Endothelial cell of umbilical vein (primary cell): ENCODE data around the gene ALOX15. TPM values are rescaled to one million over a fixed set of nuclear protein-coding genes. Genes with fewer than 3 reads are reported as not detected.

Source experiments
- BruUV-seq: library from RNA; stranded (reverse); fragments of 400-500 nt; replicated peaks from 2 replicates; lab custom pipeline; 2021; lab: Mats Ljungman, UMichigan
- CTCF ChIA-PET: fragments of 300-600, 350-600 bp; sonication (Branson Sonifier 250); formaldehyde crosslinking; loops from one replicate; lab custom pipeline; 2021; ENCODE audit warnings: antibody characterized with exemption, inconsistent platforms; lab: Charles Lee
- POLR2A ChIA-PET: fragments of 300-600, 350-600 bp; sonication (Branson Sonifier 250); formaldehyde crosslinking; loops from one replicate; lab custom pipeline; 2021; ENCODE audit warnings: antibody characterized with exemption, inconsistent platforms; lab: Charles Lee
- DNase-seq: peaks from one replicate; pipeline ENCODE4 v3.0.0-alpha.2; 2011; ENCODE audit warnings: low read depth, low spot score
- FAIRE-seq: peaks from 2 replicates; lab custom pipeline; 2011; peaks lifted over from hg19 to GRCh38; lab: Jason Lieb, UNC
- H2AFZ ChIP-seq: 2 replicates; pipeline ENCODE4 v1.6.0; 2012; ENCODE audit warnings: low read depth, low read length, control low read depth, inconsistent platforms
- H3K27ac ChIP-seq: 2 replicates; pipeline ENCODE4 v1.5.1; 2011; ENCODE audit warnings: low read depth, mild to moderate bottlenecking, control low read depth, low read length, moderate library complexity; ENCODE audit not compliant: insufficient read depth
- H3K27me3 ChIP-seq, 2 experiments: 2 replicates each; pipeline versions ENCODE4 v1.6.0 to v1.6.1; 2011; ENCODE audit warnings: low read length in 2 of 2, mixed read lengths in 1 of 2; ENCODE audit not compliant: control insufficient read depth in 2 of 2, insufficient read depth in 2 of 2
- H3K36me3 ChIP-seq, 2 experiments: 2 replicates in 1 of 2; 3 replicates in 1 of 2; pipeline ENCODE4 v1.5.1; 2011; ENCODE audit warnings: low read length in 2 of 2, mild to moderate bottlenecking in 1 of 2, moderate library complexity in 1 of 2; ENCODE audit not compliant: control insufficient read depth in 2 of 2, insufficient read depth in 2 of 2; ENCODE audit errors: extremely low read depth in 1 of 2
- H3K4me1 ChIP-seq: 3 replicates; pipeline ENCODE4 v1.5.1; 2011; ENCODE audit warnings: mild to moderate bottlenecking, low read length; ENCODE audit not compliant: control insufficient read depth, insufficient read depth; ENCODE audit errors: extremely low read depth
- H3K4me2 ChIP-seq: 2 replicates; pipeline ENCODE4 v1.6.1; 2011; ENCODE audit warnings: low read length, control low read depth, mixed read lengths; ENCODE audit not compliant: insufficient read depth
- H3K4me3 ChIP-seq, 3 experiments: fragments of 200-600 bp in 1 of 3; sonication (generic), shearing (Covaris generic) in 1 of 3; replicated peaks in 1 of 3; 2 replicates each; pipeline ENCODE4 v1.5.1; 2011 to 2016; ENCODE audit warnings: control low read depth in 3 of 3, low read length in 3 of 3, mild to moderate bottlenecking in 2 of 3, inconsistent platforms in 1 of 3, low read depth in 1 of 3, moderate library complexity in 1 of 3; ENCODE audit not compliant: insufficient read depth in 1 of 3
- H3K79me2 ChIP-seq: 2 replicates; pipeline ENCODE4 v1.6.0; 2012; ENCODE audit warnings: low read length, inconsistent platforms; ENCODE audit not compliant: control insufficient read depth, insufficient read depth
- H3K9ac ChIP-seq: replicated peaks from 2 replicates; pipeline ENCODE3; 2011; ENCODE audit warnings: low read length, control low read depth; ENCODE audit not compliant: insufficient read depth; ENCODE audit errors: extremely low read depth
- H3K9me1 ChIP-seq: replicated peaks from 3 replicates; pipeline ENCODE4 v1.6.0; 2011; ENCODE audit warnings: mild to moderate bottlenecking, low read length; ENCODE audit not compliant: control insufficient read depth, insufficient read depth; ENCODE audit errors: extremely low read depth
- H3K9me3 ChIP-seq: replicated peaks from 2 replicates; pipeline ENCODE4 v1.5.1; 2012; ENCODE audit warnings: low read length, inconsistent platforms; ENCODE audit not compliant: control insufficient read depth, insufficient read depth
- H4K20me1 ChIP-seq: replicated peaks from 2 replicates; pipeline ENCODE3; 2011; ENCODE audit warnings: mild to moderate bottlenecking, low read length; ENCODE audit not compliant: control insufficient read depth, insufficient read depth; ENCODE audit errors: extremely low read depth
- CTCF ChIP-seq, 2 donors: IDR thresholded peaks; 1 replicate in 1 of 2; 2 replicates in 1 of 2; pipeline ENCODE4 v1.5.1; 2011; ENCODE audit warnings: low read length in 2 of 2, mild to moderate bottlenecking in 2 of 2, moderate library complexity in 2 of 2, control low read depth in 1 of 2, inconsistent platforms in 1 of 2, low read depth in 1 of 2; ENCODE audit not compliant: insufficient read depth in 1 of 2; ENCODE audit errors: extremely low read depth in 1 of 2
- EZH2 ChIP-seq: IDR thresholded peaks from 2 replicates; pipeline ENCODE4 v1.6.1; 2012; ENCODE audit warnings: borderline replicate concordance, low read depth, mild to moderate bottlenecking, moderate library complexity, low read length, inconsistent platforms; ENCODE audit not compliant: severe bottlenecking
- FOS ChIP-seq: IDR thresholded peaks from 2 replicates; pipeline ENCODE4 v1.6.1; 2011; ENCODE audit warnings: mild to moderate bottlenecking, low read length, moderate library complexity, borderline replicate concordance; ENCODE audit not compliant: insufficient read depth
- GATA2 ChIP-seq: IDR thresholded peaks from 2 replicates; pipeline ENCODE4 v1.7.0; 2011; ENCODE audit warnings: low read depth, mild to moderate bottlenecking, moderate library complexity, mixed read lengths, low read length; ENCODE audit not compliant: insufficient read length, insufficient read depth
- JUN ChIP-seq: IDR thresholded peaks from 2 replicates; pipeline ENCODE4 v1.6.1; 2011; ENCODE audit warnings: borderline replicate concordance, low read depth; ENCODE audit not compliant: insufficient read length, insufficient read depth
- MAX ChIP-seq: IDR thresholded peaks from 2 replicates; pipeline ENCODE4 v1.6.1; 2011; ENCODE audit not compliant: insufficient read depth, insufficient read length
- MYC ChIP-seq: IDR thresholded peaks from one replicate; pipeline ENCODE4 v1.6.1; 2011; ENCODE audit warnings: mild to moderate bottlenecking, low read depth, low read length
- POLR2A ChIP-seq: IDR thresholded peaks from 2 replicates; pipeline ENCODE4 v1.6.1; 2012; ENCODE audit warnings: low read depth, mild to moderate bottlenecking, control low read depth, low read length
- POLR2AphosphoS5 ChIP-seq: IDR thresholded peaks from 2 replicates; pipeline ENCODE4 v1.6.1; 2012; ENCODE audit warnings: low read depth, mild to moderate bottlenecking, control low read depth, low read length, moderate library complexity; ENCODE audit not compliant: insufficient read depth
- dilution Hi-C: fragments of 300-500 bp; cut with MboI; formaldehyde crosslinking; loops from one replicate; pipeline ENCODE4 v1.15.0; 2019; ENCODE audit warnings: low sequenced_read_pairs; ENCODE audit not compliant: extremely low pct_ligation_motif_present
- intact Hi-C: fragments of 100-400 bp; cut with micrococcal nuclease; formaldehyde crosslinking; loops from one replicate; pipeline ENCODE4 v1.10.0; 2022
- polyA plus RNA-seq, 4 experiments: library from polyadenylated mRNA; depleted of rRNA in 3 of 4; stranded (reverse) in 3 of 4; unstranded in 1 of 4; fragments of >200 nt; gene quantifications; 2 replicates each; pipeline versions ENCODE4 v1.2.1 to v1.2.3, GENCODE V29; 2011 to 2012; ENCODE audit warnings: missing spikeins in 1 of 4
- total RNA-seq: library from RNA; stranded (reverse); gene quantifications from 2 replicates; pipeline ENCODE4 v1.2.3, GENCODE V29; 2021

The ALOX15 gene
- total and polyA plus RNA-seq, 2 donors (not counting 3 experiments of a cell fraction or from before 2014, with no cell fraction given), result not detected

GRCh38 chr17:4594931-4595684 is 46.4 kb downstream of the ALOX15 start:
- Histone ChIP-seq H3K4me1 (no peaks in the 10 kb centered on the region), H3K9me3 (no peaks in the 10 kb centered on the region), H2AFZ (no peak overlapping the region), H3K4me2 (no peak overlapping the region), H3K36me3 (no peaks in the 10 kb centered on the region), H3K27me3 (no peaks in the 10 kb centered on the region), H3K27ac (no peak overlapping the region), H3K9ac (no peak overlapping the region), H3K79me2 (no peaks in the 10 kb centered on the region), H3K4me3 (no peak overlapping the region), H3K9me1 (no peaks in the 10 kb centered on the region), H4K20me1 (no peaks in the 10 kb centered on the region)
- TF ChIP-seq EZH2 (no peak), CTCF (IDR thresholded peaks at IDR 0.05; ENCODE audit: extremely low read depth in 1 of 2, insufficient read depth in 1 of 2, low read depth in 1 of 2, low read length in 2 of 2) (peak; percentile 14 to 15), JUN (no peak)
- intact Hi-C loops (no loop called here), dilution Hi-C loops (no loop called here)
- BruUV-seq, result no TSS peak
- FAIRE-seq, result no peak
- POLR2A ChIA-PET, result no interaction called here
- CTCF ChIA-PET, result interaction anchor here (0.7 to 1.9 kb wide), 4 partner anchors 9 to 31 kb away, joined by 3 to 13 read pairs (median 4); partner anchors contain the start of gene SMTNL2
- DNase-seq, result no peak

GRCh38 chr17:4594406-4594805 is 47.1 kb downstream of the ALOX15 start:
- TF ChIP-seq POLR2A (no peak), POLR2AphosphoS5 (no peak), EZH2 (no peak), FOS (no peak), JUN (no peak), MAX (no peak), MYC (no peak), CTCF (IDR thresholded peaks at IDR 0.05; ENCODE audit: extremely low read depth in 1 of 2, insufficient read depth in 1 of 2, low read depth in 1 of 2, low read length in 2 of 2) (no peak), GATA2 (no peak)
- Histone ChIP-seq H3K27ac (no peak overlapping the region), H3K4me2 (no peak overlapping the region), H3K79me2 (no peaks in the 10 kb centered on the region), H3K9ac (no peak overlapping the region), H3K4me3 (no peak overlapping the region), H3K4me1 (no peaks in the 10 kb centered on the region), H4K20me1 (no peaks in the 10 kb centered on the region), H3K36me3 (no peaks in the 10 kb centered on the region), H2AFZ (no peak overlapping the region), H3K9me1 (no peaks in the 10 kb centered on the region), H3K27me3 (no peaks in the 10 kb centered on the region), H3K9me3 (no peaks in the 10 kb centered on the region)
- no peak for FAIRE-seq
- dilution Hi-C loops, result no loop called here
- BruUV-seq, result no TSS peak
- ChIA-PET CTCF (interaction anchor here (1.2 to 1.9 kb wide), 3 partner anchors 10 to 32 kb away, joined by 4 to 13 read pairs (median 4); partner anchors contain the start of gene SMTNL2), POLR2A (no interaction called here)
- DNase-seq, result no peak
- intact Hi-C loops, result no loop called here
